GM18867 (cell line): Measurements from ENCODE around the gene SAGE1.
A peak's percentile ranks its signal among the peaks of the same experiment; 100 is the strongest.
"Not testable (repeated sequence)": the region's sequence is repeated elsewhere in the genome, so short reads cannot be mapped to it uniquely, and the experiment has no call there.

Experiments
- ATAC-seq: cut with Tn5 transposase; IDR thresholded peaks from one replicate; pipeline ENCODE4 v1.9.1; 2021; ENCODE audit warnings: mild to moderate bottlenecking, moderate library complexity; ENCODE audit not compliant: unreplicated experiment

The SAGE1 gene, protein sequence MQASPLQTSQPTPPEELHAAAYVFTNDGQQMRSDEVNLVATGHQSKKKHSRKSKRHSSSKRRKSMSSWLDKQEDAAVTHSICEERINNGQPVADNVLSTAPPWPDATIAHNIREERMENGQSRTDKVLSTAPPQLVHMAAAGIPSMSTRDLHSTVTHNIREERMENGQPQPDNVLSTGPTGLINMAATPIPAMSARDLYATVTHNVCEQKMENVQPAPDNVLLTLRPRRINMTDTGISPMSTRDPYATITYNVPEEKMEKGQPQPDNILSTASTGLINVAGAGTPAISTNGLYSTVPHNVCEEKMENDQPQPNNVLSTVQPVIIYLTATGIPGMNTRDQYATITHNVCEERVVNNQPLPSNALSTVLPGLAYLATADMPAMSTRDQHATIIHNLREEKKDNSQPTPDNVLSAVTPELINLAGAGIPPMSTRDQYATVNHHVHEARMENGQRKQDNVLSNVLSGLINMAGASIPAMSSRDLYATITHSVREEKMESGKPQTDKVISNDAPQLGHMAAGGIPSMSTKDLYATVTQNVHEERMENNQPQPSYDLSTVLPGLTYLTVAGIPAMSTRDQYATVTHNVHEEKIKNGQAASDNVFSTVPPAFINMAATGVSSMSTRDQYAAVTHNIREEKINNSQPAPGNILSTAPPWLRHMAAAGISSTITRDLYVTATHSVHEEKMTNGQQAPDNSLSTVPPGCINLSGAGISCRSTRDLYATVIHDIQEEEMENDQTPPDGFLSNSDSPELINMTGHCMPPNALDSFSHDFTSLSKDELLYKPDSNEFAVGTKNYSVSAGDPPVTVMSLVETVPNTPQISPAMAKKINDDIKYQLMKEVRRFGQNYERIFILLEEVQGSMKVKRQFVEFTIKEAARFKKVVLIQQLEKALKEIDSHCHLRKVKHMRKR

DNA sequence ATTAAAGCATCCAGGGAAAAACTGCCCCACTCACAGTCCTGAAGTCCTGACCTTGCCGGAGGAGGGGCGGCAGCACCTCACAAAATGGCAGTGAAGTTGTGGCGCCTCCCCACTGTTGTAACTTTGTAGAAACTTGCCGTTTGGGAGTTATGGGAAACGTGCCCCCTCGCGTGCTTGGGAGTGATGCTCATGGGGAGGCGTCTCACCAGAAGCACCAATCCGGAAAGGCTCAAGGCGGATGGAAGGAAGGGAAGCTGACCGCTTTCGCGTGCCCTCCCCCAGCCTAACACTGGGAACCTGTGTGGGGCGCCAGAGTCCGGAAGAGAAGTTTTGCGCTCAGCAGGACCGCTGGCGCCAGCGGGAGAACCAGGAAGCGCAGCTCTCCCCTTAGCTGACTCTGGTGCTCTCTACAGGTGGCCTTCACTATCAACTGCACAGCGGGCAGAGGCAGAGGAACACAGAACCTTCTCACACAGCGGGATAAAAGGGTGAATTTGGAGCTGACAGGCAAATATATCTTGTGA is at the start of gene SAGE1, which contains the start of gene CT45A10:
Gene SAGE1, plus strand, starts transcription at position 423 of the 524 bp plus-strand sequence. CDS start 2,527 bp downstream, outside the sequence.
Gene CT45A10, minus strand, starts transcription at position 151 of the 524 bp plus-strand sequence. CDS start 8,100 bp downstream, outside the sequence.
- no peak for ATAC-seq

DNA sequence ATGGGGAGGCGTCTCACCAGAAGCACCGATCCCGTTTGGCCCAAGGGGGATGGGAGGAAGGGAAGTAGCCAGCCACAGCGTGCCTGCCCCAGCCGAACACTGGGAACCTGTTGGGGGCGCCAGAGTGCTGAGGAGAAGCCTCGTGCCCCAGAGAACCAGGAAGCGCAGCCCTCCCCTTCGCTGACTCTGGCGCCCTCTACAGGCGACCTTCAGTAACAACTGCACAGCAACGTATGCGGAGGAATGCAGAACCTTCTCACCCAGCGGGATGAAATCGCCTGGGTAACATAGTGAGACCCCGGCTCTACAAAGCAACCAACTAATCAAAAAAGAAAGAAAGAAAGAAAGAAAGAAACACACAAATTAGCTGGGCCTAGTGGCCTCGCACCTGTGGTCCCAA is 39.1 kb upstream of the SAGE1 start, which contains the start of gene CT45A8:
Gene CT45A8, minus strand, starts transcription at position 101 of the 400 bp plus-strand sequence. CDS start 3,755 bp downstream, outside the sequence.
- not testable (repeated sequence) for ATAC-seq

GRCh38 chrX:135871712-135872111 is 21.8 kb upstream of the SAGE1 start, which contains the start of gene CT45A9:
CT45A9 (minus strand) TSS chrX:135871812; CDS start chrX:135868061, 3,751 bp downstream.
- ATAC-seq: not testable (repeated sequence)

DNA sequence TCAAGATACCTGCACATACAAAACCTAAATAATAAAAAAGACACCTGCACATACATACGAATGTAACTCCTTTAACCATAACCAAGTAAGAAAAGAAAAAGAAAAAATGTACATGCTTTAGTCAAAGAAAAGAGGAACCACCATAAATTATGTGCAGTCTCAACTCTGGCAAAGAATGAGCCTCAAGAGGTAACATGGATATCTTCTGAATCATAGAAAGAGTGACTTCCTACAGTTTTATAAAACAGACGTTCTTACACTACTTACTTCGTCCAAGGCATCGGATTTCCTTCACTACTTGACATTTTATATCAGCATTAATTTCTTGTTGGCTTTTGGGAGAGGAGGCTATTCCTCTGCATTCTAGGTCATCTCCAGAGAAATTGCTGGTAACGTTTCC is 10.8 kb upstream of the SAGE1 start:
- not testable (repeated sequence) for ATAC-seq

- not testable (repeated sequence) for ATAC-seq
Observed at GRCh38 chrX:135888230-135888629, 5.3 kb upstream of the SAGE1 start.

GRCh38 chrX:135888976-135889375 is 4.5 kb upstream of the SAGE1 start:
- not testable (repeated sequence) for ATAC-seq

GRCh38 chrX:135890087-135890585 is 3.4 kb upstream of the SAGE1 start:
- ATAC-seq: no peak

- ATAC-seq: no peak
Observed at GRCh38 chrX:135892781-135893180, 735 bp upstream of the SAGE1 start.

GRCh38 chrX:135910251-135910650 is 16.7 kb downstream of the SAGE1 start:
- no peak for ATAC-seq

DNA sequence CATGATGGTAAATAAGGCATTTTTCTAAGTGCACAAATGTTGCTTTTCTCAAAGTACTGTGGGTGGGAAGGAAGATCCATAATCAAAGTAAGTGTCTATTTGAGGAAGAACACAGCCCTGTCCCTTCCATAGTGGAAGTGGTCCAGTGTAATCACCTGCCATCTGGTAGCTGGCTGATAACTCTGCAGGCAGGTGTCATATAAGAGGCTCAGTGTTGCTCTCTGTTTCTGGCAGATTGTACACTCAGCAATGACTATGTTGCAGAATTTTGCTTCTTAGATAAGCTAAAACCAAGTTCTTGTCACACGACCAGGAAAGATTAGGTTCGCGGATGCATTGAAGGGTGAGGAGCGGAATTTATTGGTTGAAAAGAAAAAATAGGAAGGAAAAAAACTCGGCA is 20.9 kb downstream of the SAGE1 start:
- ATAC-seq: no peak

DNA sequence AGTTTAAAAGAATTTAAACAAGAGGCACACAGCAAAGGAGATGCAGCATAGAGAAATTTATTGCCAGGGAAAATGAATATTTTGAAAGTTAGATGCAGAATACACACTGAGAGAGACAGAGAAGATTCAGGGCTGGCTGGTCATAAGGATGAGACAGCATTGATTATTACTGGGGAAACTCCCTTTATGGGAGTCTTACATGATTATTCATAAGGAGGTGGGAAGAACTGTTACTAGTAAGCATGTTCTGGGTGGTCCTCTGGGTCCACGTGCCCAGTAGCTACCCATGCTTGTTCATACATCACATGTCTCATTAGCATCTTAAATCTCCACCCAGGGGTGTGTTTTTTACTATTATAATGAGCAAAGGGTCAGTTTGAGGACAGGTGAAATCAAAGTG is 27.0 kb downstream of the SAGE1 start:
- not testable (repeated sequence) for ATAC-seq

DNA sequence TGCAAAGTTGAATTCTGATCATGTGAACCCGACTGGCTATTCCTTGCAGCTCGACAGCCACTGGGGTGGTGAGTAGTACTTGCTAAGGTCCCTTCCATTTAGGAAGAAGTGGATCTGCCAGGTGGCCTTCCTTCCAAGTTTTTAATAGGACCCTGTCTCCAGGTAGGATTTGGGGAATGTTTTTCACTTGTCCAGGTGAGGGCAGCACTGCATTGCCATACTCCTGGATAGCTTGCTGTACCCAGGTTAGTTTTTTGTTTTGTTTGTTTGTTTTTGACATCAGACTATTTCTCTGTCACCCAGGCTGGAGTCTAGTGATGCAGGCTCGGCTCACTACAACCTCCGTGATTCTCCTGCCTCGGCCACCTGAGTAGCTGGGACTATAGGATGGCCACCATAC is 29.8 kb downstream of the SAGE1 start:
- no peak for ATAC-seq

- ATAC-seq: no peak
Observed at GRCh38 chrX:135927897-135928296, 34.4 kb downstream of the SAGE1 start.

- peak; percentile 82 for ATAC-seq
Observed at GRCh38 chrX:135931644-135932487, 38.4 kb downstream of the SAGE1 start.

GRCh38 chrX:135944486-135944885 is 51.0 kb downstream of the SAGE1 start:
- ATAC-seq: no peak

GRCh38 chrX:135951291-135951690 is 57.8 kb downstream of the SAGE1 start:
- no peak for ATAC-seq
